Sigmoid colon (tissue), 4 donors: Measurements from ENCODE around the gene UPK3A.

Source experiments
- EP300 ChIP-seq, 4 donors: sonication (generic); formaldehyde crosslinking; IDR thresholded peaks; one replicate each; pipeline ENCODE4 v1.6.1; 2017; ENCODE audit warnings: antibody characterized with exemption in 4 of 4
- POLR2A ChIP-seq, 2 donors: fragments of 450-650 bp; IDR thresholded peaks; one replicate each; pipeline ENCODE4 v1.6.1; 2016; ENCODE audit warnings: antibody characterized with exemption in 2 of 2, mild to moderate bottlenecking in 2 of 2, moderate library complexity in 2 of 2
- TF ChIP-seq, protein P1 (sequence below), 4 experiments: fragments of 450-650 bp in 3 of 4; fragments of 200-600 bp in 1 of 4; IDR thresholded peaks; one replicate each; pipeline ENCODE4 v1.5.1; 2016 to 2019; ENCODE audit warnings: antibody characterized with exemption in 4 of 4, mild to moderate bottlenecking in 3 of 4, moderate library complexity in 2 of 4

- TF ChIP-seq, protein P1, sequence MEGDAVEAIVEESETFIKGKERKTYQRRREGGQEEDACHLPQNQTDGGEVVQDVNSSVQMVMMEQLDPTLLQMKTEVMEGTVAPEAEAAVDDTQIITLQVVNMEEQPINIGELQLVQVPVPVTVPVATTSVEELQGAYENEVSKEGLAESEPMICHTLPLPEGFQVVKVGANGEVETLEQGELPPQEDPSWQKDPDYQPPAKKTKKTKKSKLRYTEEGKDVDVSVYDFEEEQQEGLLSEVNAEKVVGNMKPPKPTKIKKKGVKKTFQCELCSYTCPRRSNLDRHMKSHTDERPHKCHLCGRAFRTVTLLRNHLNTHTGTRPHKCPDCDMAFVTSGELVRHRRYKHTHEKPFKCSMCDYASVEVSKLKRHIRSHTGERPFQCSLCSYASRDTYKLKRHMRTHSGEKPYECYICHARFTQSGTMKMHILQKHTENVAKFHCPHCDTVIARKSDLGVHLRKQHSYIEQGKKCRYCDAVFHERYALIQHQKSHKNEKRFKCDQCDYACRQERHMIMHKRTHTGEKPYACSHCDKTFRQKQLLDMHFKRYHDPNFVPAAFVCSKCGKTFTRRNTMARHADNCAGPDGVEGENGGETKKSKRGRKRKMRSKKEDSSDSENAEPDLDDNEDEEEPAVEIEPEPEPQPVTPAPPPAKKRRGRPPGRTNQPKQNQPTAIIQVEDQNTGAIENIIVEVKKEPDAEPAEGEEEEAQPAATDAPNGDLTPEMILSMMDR (IDR thresholded peaks at IDR 0.05): no peak
- no peak for TF ChIP-seq EP300 (IDR thresholded peaks at IDR 0.05)
- no peak for TF ChIP-seq POLR2A (IDR thresholded peaks at IDR 0.05)
Observed at GRCh38 chr22:45310977-45311531, 26.3 kb downstream of the UPK3A start.
